ENCODE measurements around the gene FAM227A. TPM values are rescaled to one million over a fixed set of nuclear protein-coding genes. Genes with fewer than 3 reads are reported as not detected.

The FAM227A gene
- total and polyA plus RNA-seq, 8 donors: under 0.01 to 39.1 (median 0.81) TPM

- TF ChIP-seq EP300 (IDR thresholded peaks at IDR 0.05) (peak; percentile 60), POLR2A (IDR thresholded peaks at IDR 0.05) (peak in 2 of 4 donors; percentile 60 to 84), POLR2AphosphoS5 (IDR thresholded peaks at IDR 0.05) (peak; percentile 98 to 100 (median 99)), CTCF (IDR thresholded peaks at IDR 0.05) (no peak)
- peaks cover 53 to 59% (median 56%) of the 10 kb centered on the region in 4 donors for H3K4me1 ChIP-seq
- no peaks in the 10 kb centered on the region for H3K9me3 ChIP-seq
- H3K27me3 ChIP-seq: no peaks in the 10 kb centered on the region
- peak within 1 kb of the TSS; percentile 96 to 100 (median 99) for H3K27ac ChIP-seq
- H3K36me3 ChIP-seq: no peaks in the 10 kb centered on the region
- intact Hi-C loops (cut with DNase I; ENCODE audit: low total_unique reads): no loop called here
- 0 to 2% (median 0%) methylated on average over 23 to 94 of the region's 94 CpGs for WGBS, 5 donors
- H3K4me3 ChIP-seq: peak within 1 kb of the TSS; percentile 59 to 85 (median 70)
- peak; percentile 98 for DNase-seq
Measured at GRCh38 chr22:38700789-38701628, 44.8 kb upstream of the FAM227A start, which contains the start of gene JOSD1. Gene JOSD1, minus strand, starts transcription at chr22:38700943. Its CDS starts 956 bp downstream, at chr22:38699987.

GRCh38 chr22:38700270-38700788 lies 44.1 kb upstream of the FAM227A start:
- H3K4me1 ChIP-seq: peaks cover 60 to 65% (median 63%) of the 10 kb centered on the region in 4 donors
- no peaks in the 10 kb centered on the region for H3K27me3 ChIP-seq
- peak overlapping the region; percentile 59 to 85 (median 70) for H3K4me3 ChIP-seq
- 0 to 1% (median 0%) methylated on average over 31 to 57 of the region's 57 CpGs for WGBS, 5 donors
- no peak for TF ChIP-seq CTCF (IDR thresholded peaks at IDR 0.05)
- DNase-seq: peak in 1 of 2 donors; percentile 79
- intact Hi-C loops (cut with DNase I; ENCODE audit: low total_unique reads): no loop called here
- H3K9me3 ChIP-seq: no peaks in the 10 kb centered on the region
- peak overlapping the region; percentile 96 to 100 (median 99) for H3K27ac ChIP-seq
- no peaks in the 10 kb centered on the region for H3K36me3 ChIP-seq

GRCh38 chr22:38699784-38700183 lies 43.6 kb upstream of the FAM227A start:
- Histone ChIP-seq H3K36me3 (peaks cover 0 to under 1% (median 0%) of the 10 kb centered on the region in 4 donors), H3K4me1 (peaks cover 58 to 66% (median 63%) of the 10 kb centered on the region in 4 donors), H3K9me3 (no peaks in the 10 kb centered on the region), H3K27ac (peak overlapping the region; percentile 87 to 99 (median 98)), H3K27me3 (no peaks in the 10 kb centered on the region), H3K4me3 (peak overlapping the region; percentile 59 to 85 (median 70))
- DNase-seq: peak in 1 of 2 donors; percentile 60
- WGBS, 5 donors: 11 to 19% (median 17%) methylated on average over 6 of the region's 6 CpGs
- intact Hi-C loops (cut with DNase I; ENCODE audit: low total_unique reads): no loop called here
- TF ChIP-seq CTCF (IDR thresholded peaks at IDR 0.05): no peak
- no peak for TF ChIP-seq EP300 (IDR thresholded peaks at IDR 0.05)
- TF ChIP-seq POLR2A (IDR thresholded peaks at IDR 0.05): no peak
- TF ChIP-seq POLR2AphosphoS5 (IDR thresholded peaks at IDR 0.05): no peak

- Histone ChIP-seq H3K27ac (peak overlapping the region; percentile 87 to 99 (median 98)), H3K9me3 (no peaks in the 10 kb centered on the region), H3K4me3 (peak overlapping the region; percentile 59 to 85 (median 70)), H3K36me3 (peaks cover 0 to 7% (median 5%) of the 10 kb centered on the region in 4 donors), H3K4me1 (peaks cover 54 to 68% (median 62%) of the 10 kb centered on the region in 4 donors), H3K27me3 (no peaks in the 10 kb centered on the region)
- intact Hi-C loops (cut with DNase I; ENCODE audit: low total_unique reads): no loop called here
- peak in 1 of 2 donors; percentile 30 for DNase-seq
- 17 to 34% (median 21%) methylated on average over 5 of the region's 5 CpGs for WGBS, 5 donors
- TF ChIP-seq POLR2AphosphoS5 (IDR thresholded peaks at IDR 0.05) (no peak), CTCF (IDR thresholded peaks at IDR 0.05) (no peak), POLR2A (IDR thresholded peaks at IDR 0.05) (no peak), EP300 (IDR thresholded peaks at IDR 0.05) (no peak)
Measured at GRCh38 chr22:38699143-38699542, 43.0 kb upstream of the FAM227A start.

All from stomach (tissue), 9 donors.